Measurements from ENCODE around the gene RFTN1. TPM values are rescaled to one million over a fixed set of nuclear protein-coding genes. Genes with fewer than 3 reads are reported as not detected.

RFTN1 gene
- total RNA-seq, 4 donors from 2014 or later, result 32.0 to 187 (median 47.6) TPM

GRCh38 chr3:16463119-16463518, 50.4 kb downstream of the RFTN1 start:
- Histone ChIP-seq H3K27ac (no peak overlapping the region), H3K36me3 (no peaks in the 10 kb centered on the region), H3K27me3 (no peaks in the 10 kb centered on the region), H3K4me3 (no peak overlapping the region), H3K4me1 (peaks cover 0 to 2% of the 10 kb centered on the region in 2 donors), H3K9me3 (no peaks in the 10 kb centered on the region)
- intact Hi-C loops (cut with DNase I; ENCODE audit: low total_unique reads), result no loop called here
- DNase-seq, result no peak
- TF ChIP-seq POLR2A (IDR thresholded peaks at IDR 0.05) (no peak), CTCF (IDR thresholded peaks at IDR 0.05) (no peak)

GRCh38 chr3:16462679-16463078, 50.8 kb downstream of the RFTN1 start:
- no peak for DNase-seq
- no peaks in the 10 kb centered on the region for H3K4me1 ChIP-seq

GRCh38 chr3:16461463-16462245, 51.8 kb downstream of the RFTN1 start:
- intact Hi-C loops (cut with DNase I; ENCODE audit: low total_unique reads), result no loop called here

More at GRCh38 chr3:16462679-16463078, 50.8 kb downstream of the RFTN1 start:
- intact Hi-C loops (cut with DNase I; ENCODE audit: low total_unique reads), result no loop called here
- Histone ChIP-seq H3K9me3 (no peaks in the 10 kb centered on the region), H3K27me3 (no peaks in the 10 kb centered on the region), H3K4me3 (no peak overlapping the region), H3K27ac (no peak overlapping the region), H3K36me3 (no peaks in the 10 kb centered on the region)
- TF ChIP-seq POLR2A (IDR thresholded peaks at IDR 0.05) (no peak), CTCF (IDR thresholded peaks at IDR 0.05) (no peak)

GRCh38 chr3:16460886-16461285, 52.6 kb downstream of the RFTN1 start:
- Histone ChIP-seq H3K36me3 (no peaks in the 10 kb centered on the region), H3K9me3 (no peaks in the 10 kb centered on the region), H3K27me3 (no peaks in the 10 kb centered on the region), H3K4me3 (no peak overlapping the region), H3K27ac (no peak overlapping the region), H3K4me1 (peaks cover 0 to 5% of the 10 kb centered on the region in 2 donors)
- DNase-seq, result no peak
- intact Hi-C loops (cut with DNase I; ENCODE audit: low total_unique reads), result no loop called here
- TF ChIP-seq POLR2A (IDR thresholded peaks at IDR 0.05), result no peak

More at GRCh38 chr3:16461463-16462245, 51.8 kb downstream of the RFTN1 start:
- no peak for DNase-seq
- Histone ChIP-seq H3K27me3 (no peaks in the 10 kb centered on the region), H3K27ac (no peak overlapping the region), H3K4me3 (no peak overlapping the region), H3K9me3 (no peaks in the 10 kb centered on the region), H3K36me3 (no peaks in the 10 kb centered on the region), H3K4me1 (peaks cover 0 to 5% of the 10 kb centered on the region in 2 donors)
- TF ChIP-seq POLR2A (IDR thresholded peaks at IDR 0.05), result no peak
- no peak for TF ChIP-seq CTCF (IDR thresholded peaks at IDR 0.05)

GRCh38 chr3:16460273-16460672, 53.2 kb downstream of the RFTN1 start:
- no peaks in the 10 kb centered on the region for H3K27me3 ChIP-seq
- intact Hi-C loops (cut with DNase I; ENCODE audit: low total_unique reads), result no loop called here
- H3K36me3 ChIP-seq, result no peaks in the 10 kb centered on the region
- H3K27ac ChIP-seq, result no peak overlapping the region
- peaks cover 0 to 5% of the 10 kb centered on the region in 2 donors for H3K4me1 ChIP-seq
- no peak for DNase-seq
- H3K4me3 ChIP-seq, result no peak overlapping the region
- no peak for TF ChIP-seq CTCF (IDR thresholded peaks at IDR 0.05)
- no peak for TF ChIP-seq POLR2A (IDR thresholded peaks at IDR 0.05)
- no peaks in the 10 kb centered on the region for H3K9me3 ChIP-seq

Measured in uterus (tissue), 4 donors.